Breast epithelium (tissue), 3 donors: ENCODE measurements around the gene CABLES2.

ENCODE experiments used
- CTCF ChIP-seq, 3 donors: fragments of 450-650 bp; IDR thresholded peaks; one replicate each; pipeline ENCODE4 v1.5.1; 2016 to 2017; ENCODE audit warnings: antibody characterized with exemption in 3 of 3, mild to moderate bottlenecking in 3 of 3, moderate library complexity in 3 of 3
- POLR2A ChIP-seq: fragments of 450-650 bp; IDR thresholded peaks from one replicate; pipeline ENCODE4 v1.6.1; 2016; ENCODE audit warnings: antibody characterized with exemption, mild to moderate bottlenecking, moderate library complexity
- POLR2AphosphoS5 ChIP-seq, 3 donors: sonication (generic); formaldehyde crosslinking; IDR thresholded peaks; one replicate each; pipeline ENCODE4 v1.6.1; 2017; ENCODE audit warnings: antibody characterized with exemption in 3 of 3

- TF ChIP-seq CTCF (IDR thresholded peaks at IDR 0.05) = no peak
- TF ChIP-seq POLR2AphosphoS5 (IDR thresholded peaks at IDR 0.05) = no peak
- TF ChIP-seq POLR2A = no peak
Observed at GRCh38 chr20:62374331-62375152, 32.5 kb downstream of the CABLES2 start.
